Neuronal stem cell (in vitro differentiated cells): ENCODE measurements around the gene DGKK.
A peak's percentile ranks its signal among the peaks of the same experiment; 100 is the strongest.

Experiments used
- DNase-seq: peaks from one replicate; pipeline ENCODE4 v3.0.0-alpha.2; 2013; ENCODE audit warnings: low spot score
- H2AFZ ChIP-seq: one replicate; pipeline ENCODE4 v1.6.1; 2013; ENCODE audit warnings: mild to moderate bottlenecking, low read length, inconsistent platforms
- H2AK5ac ChIP-seq: 2 replicates; pipeline ENCODE4 v1.6.1; 2013; ENCODE audit warnings: low read depth, mild to moderate bottlenecking, inconsistent platforms, low read length, moderate library complexity, mixed read lengths
- H2BK120ac ChIP-seq: 2 replicates; pipeline ENCODE4 v1.6.1; 2013; ENCODE audit warnings: low read depth, mild to moderate bottlenecking, inconsistent platforms, low read length, moderate library complexity, mixed read lengths
- H2BK12ac ChIP-seq: one replicate; pipeline ENCODE4 v1.6.1; 2013; ENCODE audit warnings: low read length, inconsistent platforms
- H2BK15ac ChIP-seq: 2 replicates; pipeline ENCODE4 v1.6.1; 2013; ENCODE audit warnings: mild to moderate bottlenecking, low read length, inconsistent platforms, mixed read lengths
- H2BK5ac ChIP-seq: one replicate; pipeline ENCODE4 v1.6.1; 2013; ENCODE audit warnings: inconsistent platforms, mild to moderate bottlenecking, low read length, moderate library complexity
- H3K14ac ChIP-seq: one replicate; pipeline ENCODE4 v1.6.1; 2013; ENCODE audit warnings: low read length, inconsistent platforms
- H3K18ac ChIP-seq: 2 replicates; pipeline ENCODE4 v1.6.1; 2013; ENCODE audit warnings: low read length, inconsistent platforms
- H3K23ac ChIP-seq: 2 replicates; pipeline ENCODE4 v1.6.1; 2013; ENCODE audit warnings: low read depth, mild to moderate bottlenecking, mixed read lengths, low read length, inconsistent platforms; ENCODE audit not compliant: poor library complexity
- H3K27ac ChIP-seq: replicated peaks from 3 replicates; pipeline ENCODE4 v1.5.1; 2013; ENCODE audit warnings: low read length, inconsistent platforms
- H3K27me3 ChIP-seq, 3 experiments: 2 replicates each; pipeline ENCODE4 v1.6.1; 2013; ENCODE audit warnings: low read length in 3 of 3, mild to moderate bottlenecking in 2 of 3, inconsistent platforms in 1 of 3, low read depth in 1 of 3, mixed read lengths in 1 of 3, moderate library complexity in 1 of 3; ENCODE audit not compliant: control insufficient read depth in 3 of 3, insufficient read depth in 3 of 3
- H3K36me3 ChIP-seq, 2 donors: replicated peaks in 1 of 2; 2 replicates each; pipeline ENCODE4 v1.6.1; 2013; ENCODE audit warnings: low read length in 2 of 2; ENCODE audit not compliant: control insufficient read depth in 2 of 2, insufficient read depth in 2 of 2
- H3K4ac ChIP-seq: 2 replicates; pipeline ENCODE4 v1.6.1; 2013; ENCODE audit warnings: inconsistent platforms, mild to moderate bottlenecking, low read length, moderate library complexity
- H3K4me1 ChIP-seq, 2 donors: 1 replicate in 1 of 2; 2 replicates in 1 of 2; pipeline ENCODE4 v1.6.1; 2013; ENCODE audit warnings: low read length in 2 of 2, low read depth in 1 of 2; ENCODE audit not compliant: control insufficient read depth in 2 of 2, insufficient read depth in 1 of 2
- H3K4me2 ChIP-seq: one replicate; pipeline ENCODE4 v1.6.1; 2013; ENCODE audit warnings: mild to moderate bottlenecking, low read length, inconsistent platforms; ENCODE audit not compliant: insufficient read depth, poor library complexity, severe bottlenecking
- H3K4me3 ChIP-seq, 2 donors: 2 replicates each; pipeline ENCODE4 v1.5.1; 2013; ENCODE audit warnings: low read length in 2 of 2, mild to moderate bottlenecking in 2 of 2, inconsistent platforms in 1 of 2, moderate library complexity in 1 of 2
- H3K79me1 ChIP-seq: one replicate; pipeline ENCODE4 v1.6.1; 2013; ENCODE audit warnings: low read depth, mild to moderate bottlenecking, inconsistent platforms, low read length, moderate library complexity
- H3K9ac ChIP-seq: one replicate; pipeline ENCODE4 v1.6.1; 2013; ENCODE audit warnings: mild to moderate bottlenecking, low read depth, low read length, inconsistent platforms; ENCODE audit not compliant: poor library complexity
- H3K9me3 ChIP-seq, 2 donors: replicated peaks in 1 of 2; 2 replicates each; pipeline versions ENCODE3 to v1.6.1; 2013; ENCODE audit warnings: low read length in 2 of 2, mild to moderate bottlenecking in 2 of 2, inconsistent platforms in 1 of 2, low read depth in 1 of 2, mixed read lengths in 1 of 2, moderate library complexity in 1 of 2; ENCODE audit not compliant: control insufficient read depth in 2 of 2, insufficient read depth in 1 of 2
- H4K8ac ChIP-seq: one replicate; pipeline ENCODE4 v1.6.1; 2013; ENCODE audit warnings: low read depth, mild to moderate bottlenecking, inconsistent platforms, low read length, moderate library complexity
- H4K91ac ChIP-seq: one replicate; pipeline ENCODE4 v1.6.1; 2013; ENCODE audit warnings: low read length, low read depth, mild to moderate bottlenecking, inconsistent platforms; ENCODE audit not compliant: poor library complexity
- WGBS, 2 donors: extraction: QIAGEN DNeasy Blood & Tissue Kit; methylation state at CpG; one replicate each; pipeline ENCODE4 v1.1.7; 2013; ENCODE audit warnings: missing lambda C conversion rate in 2 of 2, mixed read lengths in 1 of 2; ENCODE audit not compliant: insufficient read length in 2 of 2, insufficient replicate concordance in 1 of 2; ENCODE audit errors: extremely low coverage in 2 of 2; 5-methylcytosine and 5-hydroxymethylcytosine counted together

DGKK gene

GRCh38 chrX:50431623-50432022 is 39.0 kb downstream of the DGKK start:
- no peak overlapping the region for H3K9ac ChIP-seq
- H2BK120ac ChIP-seq, result no peak overlapping the region
- H3K14ac ChIP-seq, result no peak overlapping the region
- H3K23ac ChIP-seq, result no peak overlapping the region
- no peak overlapping the region for H2BK12ac ChIP-seq
- no peak overlapping the region for H3K4ac ChIP-seq
- H2BK15ac ChIP-seq, result no peak overlapping the region
- H3K27me3 ChIP-seq, result peaks cover 0 to 5% (median 0%) of the 10 kb centered on the region in 3 experiments
- H4K91ac ChIP-seq, result no peak overlapping the region
- no peak overlapping the region for H3K4me2 ChIP-seq
- no peak overlapping the region for H3K4me3 ChIP-seq
- no peak for DNase-seq
- H3K18ac ChIP-seq, result peak overlapping the region; percentile 16
- peaks cover 0 to 12% of the 10 kb centered on the region in 2 donors for H3K4me1 ChIP-seq
- H3K79me1 ChIP-seq, result no peaks in the 10 kb centered on the region
- H2AK5ac ChIP-seq, result no peak overlapping the region
- no peak overlapping the region for H4K8ac ChIP-seq
- H3K27ac ChIP-seq, result no peak overlapping the region
- WGBS, 2 donors, result no CpG with 5 or more reads among the region's 3 CpGs
- no peaks in the 10 kb centered on the region for H3K36me3 ChIP-seq
- H3K9me3 ChIP-seq, result no peaks in the 10 kb centered on the region
- no peak overlapping the region for H2BK5ac ChIP-seq
- H2AFZ ChIP-seq, result no peak overlapping the region

GRCh38 chrX:50430917-50431575 is 39.6 kb downstream of the DGKK start:
- Histone ChIP-seq H2BK12ac (no peak overlapping the region), H4K8ac (no peak overlapping the region), H3K27me3 (peaks cover 0 to 5% (median 0%) of the 10 kb centered on the region in 3 experiments), H3K36me3 (no peaks in the 10 kb centered on the region), H4K91ac (no peak overlapping the region), H2BK15ac (no peak overlapping the region), H2AFZ (no peak overlapping the region), H3K4ac (no peak overlapping the region), H3K14ac (no peak overlapping the region), H3K27ac (no peak overlapping the region), H2BK120ac (no peak overlapping the region), H3K23ac (no peak overlapping the region), H3K4me2 (no peak overlapping the region), H3K79me1 (no peaks in the 10 kb centered on the region), H3K9me3 (no peaks in the 10 kb centered on the region), H3K9ac (no peak overlapping the region), H2AK5ac (no peak overlapping the region), H3K4me1 (peaks cover 0 to 12% of the 10 kb centered on the region in 2 donors), H3K4me3 (no peak overlapping the region), H2BK5ac (no peak overlapping the region), H3K18ac (no peak overlapping the region)
- DNase-seq, result no peak
- no CpG with 5 or more reads among the region's 5 CpGs for WGBS, 2 donors

- Histone ChIP-seq H3K9ac (no peak overlapping the region), H3K79me1 (no peaks in the 10 kb centered on the region), H2BK5ac (no peak overlapping the region), H3K4me2 (no peak overlapping the region), H3K9me3 (no peaks in the 10 kb centered on the region), H2BK120ac (no peak overlapping the region), H3K27me3 (no peaks in the 10 kb centered on the region), H3K23ac (no peak overlapping the region), H3K14ac (no peak overlapping the region), H3K4me1 (peaks cover 0 to 8% of the 10 kb centered on the region in 2 donors), H3K18ac (no peak overlapping the region), H2BK15ac (no peak overlapping the region), H4K8ac (no peak overlapping the region), H3K36me3 (no peaks in the 10 kb centered on the region), H2AFZ (no peak overlapping the region), H4K91ac (no peak overlapping the region), H3K4me3 (no peak overlapping the region), H2BK12ac (no peak overlapping the region), H3K4ac (no peak overlapping the region), H3K27ac (no peak overlapping the region), H2AK5ac (no peak overlapping the region)
- no peak for DNase-seq
- WGBS, 2 donors, result no CpG with 5 or more reads among the region's 1 CpG
These were observed 42.5 kb downstream of the DGKK start for GRCh38 chrX:50428174-50428573.

GRCh38 chrX:50407976-50408375 is 62.6 kb downstream of the DGKK start:
- no peaks in the 10 kb centered on the region for H3K4me1 ChIP-seq
- no peaks in the 10 kb centered on the region for H3K27me3 ChIP-seq
- no peak overlapping the region for H2BK12ac ChIP-seq
- H2BK120ac ChIP-seq, result no peak overlapping the region
- H2AFZ ChIP-seq, result no peak overlapping the region
- no peak overlapping the region for H4K91ac ChIP-seq
- no peak overlapping the region for H3K18ac ChIP-seq
- H4K8ac ChIP-seq, result no peak overlapping the region
- no peak overlapping the region for H2BK5ac ChIP-seq
- H3K4ac ChIP-seq, result no peak overlapping the region
- no peaks in the 10 kb centered on the region for H3K79me1 ChIP-seq
- no peak overlapping the region for H3K4me3 ChIP-seq
- WGBS, 2 donors, result no CpG with 5 or more reads among the region's 2 CpGs
- DNase-seq, result no peak
- no peak overlapping the region for H2AK5ac ChIP-seq
- H2BK15ac ChIP-seq, result no peak overlapping the region
- H3K36me3 ChIP-seq, result no peaks in the 10 kb centered on the region
- no peak overlapping the region for H3K14ac ChIP-seq
- H3K27ac ChIP-seq, result no peak overlapping the region
- H3K9me3 ChIP-seq, result no peaks in the 10 kb centered on the region
- H3K9ac ChIP-seq, result no peak overlapping the region
- H3K23ac ChIP-seq, result no peak overlapping the region
- no peak overlapping the region for H3K4me2 ChIP-seq
